BLaER1 (cell line): ENCODE results near the gene FBXL5.

ENCODE experiments used
- H3K27ac ChIP-seq: shearing (Covaris generic); formaldehyde crosslinking; 2 replicates; pipeline ENCODE4 v1.8.1; 2022
- H3K27me3 ChIP-seq: shearing (Covaris generic); formaldehyde crosslinking; 2 replicates; pipeline ENCODE4 v1.8.1; 2022
- H3K36me3 ChIP-seq: shearing (Covaris generic); formaldehyde crosslinking; 2 replicates; pipeline ENCODE4 v1.8.1; 2022
- H3K4me1 ChIP-seq: shearing (Covaris generic); formaldehyde crosslinking; 2 replicates; pipeline ENCODE4 v1.8.1; 2022
- H3K4me2 ChIP-seq: shearing (Covaris generic); formaldehyde crosslinking; 2 replicates; pipeline ENCODE4 v1.8.1; 2022
- H3K4me3 ChIP-seq: shearing (Covaris generic); formaldehyde crosslinking; 2 replicates; pipeline ENCODE4 v1.8.1; 2022
- H3K9ac ChIP-seq: shearing (Covaris generic); formaldehyde crosslinking; 2 replicates; pipeline ENCODE4 v1.8.1; 2022
- H3K9me3 ChIP-seq: shearing (Covaris generic); formaldehyde crosslinking; 2 replicates; pipeline ENCODE4 v1.8.1; 2022
- H4K20me1 ChIP-seq: shearing (Covaris generic); formaldehyde crosslinking; 2 replicates; pipeline ENCODE4 v1.8.1; 2022
- Cebpa-rat ChIP-seq: shearing (Covaris generic); IDR thresholded peaks from 2 replicates; pipeline ENCODE4 v1.8.1; 2022

FBXL5 gene

GRCh38 chr4:15655223-15656037 is at the start of gene FBXL5:
Gene FBXL5, minus strand, starts transcription at chr4:15655357. Its CDS starts 70 bp downstream, at chr4:15655287.
- Histone ChIP-seq H3K9me3 (no peaks in the 10 kb centered on the region), H3K4me3 (peak within 1 kb of the TSS; percentile 93), H3K4me1 (peaks cover 61% of the 10 kb centered on the region), H3K36me3 (0 out of 2 replicates have a peak, but pooled peaks cover 6% of the 10 kb centered on the region), H3K9ac (peak within 1 kb of the TSS; percentile 90), H3K27me3 (no peaks in the 10 kb centered on the region), H3K4me2 (peak within 1 kb of the TSS; percentile 83), H3K27ac (peak within 1 kb of the TSS; percentile 98), H4K20me1 (peaks cover 42% of the 10 kb centered on the region)
- no peak for TF ChIP-seq Cebpa-rat

GRCh38 chr4:15704129-15704528 is 49.0 kb upstream of the FBXL5 start:
- peaks cover 15% of the 10 kb centered on the region for H3K4me1 ChIP-seq
- no peak overlapping the region for H3K9ac ChIP-seq
- peaks cover 34% of the 10 kb centered on the region; the same call in 1 of the 2 replicates for H3K9me3 ChIP-seq
- H4K20me1 ChIP-seq, result no peaks in the 10 kb centered on the region
- H3K27ac ChIP-seq, result no peak overlapping the region
- H3K27me3 ChIP-seq, result peaks cover 8% of the 10 kb centered on the region; the same call in 1 of the 2 replicates
- no peak for TF ChIP-seq Cebpa-rat
- no peak overlapping the region for H3K4me2 ChIP-seq
- no peak overlapping the region for H3K4me3 ChIP-seq
- no peaks in the 10 kb centered on the region for H3K36me3 ChIP-seq

- Histone ChIP-seq H3K36me3 (no peaks in the 10 kb centered on the region), H3K9ac (no peak overlapping the region), H4K20me1 (no peaks in the 10 kb centered on the region), H3K4me1 (peaks cover 15% of the 10 kb centered on the region), H3K4me2 (no peak overlapping the region; the same call in 1 of the 2 replicates), H3K4me3 (peak overlapping the region; percentile 54), H3K27me3 (peaks cover 8% of the 10 kb centered on the region; the same call in 1 of the 2 replicates), H3K9me3 (peaks cover 37% of the 10 kb centered on the region; the same call in 1 of the 2 replicates), H3K27ac (no peak overlapping the region)
- no peak for TF ChIP-seq Cebpa-rat
These were observed 48.3 kb upstream of the FBXL5 start for GRCh38 chr4:15703439-15703838.

- H4K20me1 ChIP-seq, result no peaks in the 10 kb centered on the region
- peak within 1 kb of the TSS; percentile 52 for H3K4me2 ChIP-seq
- peaks cover 15% of the 10 kb centered on the region for H3K4me1 ChIP-seq
- H3K27me3 ChIP-seq, result peaks cover 8% of the 10 kb centered on the region; the same call in 1 of the 2 replicates
- no peak for TF ChIP-seq Cebpa-rat
- peaks cover 41% of the 10 kb centered on the region; the same call in 1 of the 2 replicates for H3K9me3 ChIP-seq
- no peak within 1 kb of the TSS for H3K27ac ChIP-seq
- H3K36me3 ChIP-seq, result no peaks in the 10 kb centered on the region
- no peak within 1 kb of the TSS for H3K9ac ChIP-seq
- H3K4me3 ChIP-seq, result peak within 1 kb of the TSS; percentile 54
These were observed 47.8 kb upstream of the FBXL5 start, which contains the start of gene BST1 for GRCh38 chr4:15702941-15703403. Gene BST1, plus strand, starts transcription at chr4:15703065. Its CDS starts 80 bp downstream, at chr4:15703145.

GRCh38 chr4:15696866-15697265 is 41.7 kb upstream of the FBXL5 start:
- no peak for TF ChIP-seq Cebpa-rat
- H3K4me3 ChIP-seq, result no peak overlapping the region

GRCh38 chr4:15695729-15696128 is 40.6 kb upstream of the FBXL5 start:
- H4K20me1 ChIP-seq, result no peaks in the 10 kb centered on the region
- no peak overlapping the region for H3K9ac ChIP-seq
- peaks cover 11% of the 10 kb centered on the region for H3K4me1 ChIP-seq
- H3K36me3 ChIP-seq, result no peaks in the 10 kb centered on the region
- H3K27ac ChIP-seq, result no peak overlapping the region
- H3K4me2 ChIP-seq, result no peak overlapping the region
- peaks cover 28% of the 10 kb centered on the region; the same call in 1 of the 2 replicates for H3K9me3 ChIP-seq
- no peaks in the 10 kb centered on the region for H3K27me3 ChIP-seq
- no peak overlapping the region for H3K4me3 ChIP-seq
- no peak for TF ChIP-seq Cebpa-rat

More at GRCh38 chr4:15696866-15697265, 41.7 kb upstream of the FBXL5 start:
- H3K9me3 ChIP-seq, result peaks cover 34% of the 10 kb centered on the region; the same call in 1 of the 2 replicates
- H3K36me3 ChIP-seq, result no peaks in the 10 kb centered on the region
- no peaks in the 10 kb centered on the region for H4K20me1 ChIP-seq
- no peaks in the 10 kb centered on the region for H3K27me3 ChIP-seq
- no peak overlapping the region for H3K4me2 ChIP-seq
- H3K4me1 ChIP-seq, result peaks cover 1% of the 10 kb centered on the region
- no peak overlapping the region for H3K9ac ChIP-seq
- no peak overlapping the region for H3K27ac ChIP-seq

- Histone ChIP-seq H3K4me1 (peaks cover 11% of the 10 kb centered on the region), H3K4me2 (no peak overlapping the region), H3K9me3 (peaks cover 27% of the 10 kb centered on the region; the same call in 1 of the 2 replicates), H3K27me3 (no peaks in the 10 kb centered on the region), H4K20me1 (no peaks in the 10 kb centered on the region), H3K9ac (no peak overlapping the region), H3K36me3 (no peaks in the 10 kb centered on the region), H3K4me3 (no peak overlapping the region), H3K27ac (no peak overlapping the region)
- TF ChIP-seq Cebpa-rat, result no peak
These were observed 40.1 kb upstream of the FBXL5 start for GRCh38 chr4:15695240-15695699.

GRCh38 chr4:15694431-15694830 is 39.3 kb upstream of the FBXL5 start:
- no peaks in the 10 kb centered on the region for H3K27me3 ChIP-seq
- H3K4me2 ChIP-seq, result no peak overlapping the region
- 0 out of 2 replicates have a peak, but pooled peaks cover 2% of the 10 kb centered on the region for H3K36me3 ChIP-seq
- no peak overlapping the region for H3K9ac ChIP-seq
- peaks cover 18% of the 10 kb centered on the region; the same call in 1 of the 2 replicates for H3K9me3 ChIP-seq
- H4K20me1 ChIP-seq, result no peaks in the 10 kb centered on the region
- TF ChIP-seq Cebpa-rat, result no peak
- H3K4me3 ChIP-seq, result no peak overlapping the region
- H3K4me1 ChIP-seq, result peaks cover 11% of the 10 kb centered on the region
- H3K27ac ChIP-seq, result no peak overlapping the region

- Histone ChIP-seq H4K20me1 (no peaks in the 10 kb centered on the region), H3K4me2 (no peak overlapping the region), H3K9ac (no peak overlapping the region), H3K27me3 (no peaks in the 10 kb centered on the region), H3K4me3 (no peak overlapping the region), H3K4me1 (peaks cover 11% of the 10 kb centered on the region), H3K27ac (no peak overlapping the region), H3K9me3 (0 out of 2 replicates have a peak, but pooled peaks cover 5% of the 10 kb centered on the region), H3K36me3 (peaks cover 12% of the 10 kb centered on the region; the same call in 1 of the 2 replicates)
- no peak for TF ChIP-seq Cebpa-rat
These were observed 37.4 kb upstream of the FBXL5 start for GRCh38 chr4:15692602-15693001.
